ENCODE results near the gene TUBB4B.

- no peak for TF ChIP-seq ZNF776 (tag by site-specific recombination; IDR thresholded peaks at IDR 0.05; ENCODE audit: borderline replicate concordance)
- no peak for TF ChIP-seq ZNF274 (IDR thresholded peaks at IDR 0.05; ENCODE audit: low read length)
- no peak for TF ChIP-seq ZNF274 (tag by site-specific recombination; IDR thresholded peaks at IDR 0.05; ENCODE audit: borderline replicate concordance)
- no peak for TF ChIP-seq ZNF585B (tag by site-specific recombination; IDR thresholded peaks at IDR 0.05)
- no peak for TF ChIP-seq CTCF (tag by site-specific recombination; IDR thresholded peaks at IDR 0.05)
- no peak for TF ChIP-seq TRIM28 (IDR thresholded peaks at IDR 0.05; ENCODE audit: borderline replicate concordance, low read length)
- TF ChIP-seq ZNF48 (tag by site-specific recombination; IDR thresholded peaks at IDR 0.05) = no peak
Observed at GRCh38 chr9:137230705-137231371, 10.2 kb upstream of the TUBB4B start, which contains the start of gene SLC34A3.

All from HEK293 (cell line).